AML-193 (cell line): ENCODE data around the gene CD36.
A peak's percentile ranks its signal among the peaks of the same experiment; 100 is the strongest.

Experiments
- DNase-seq, 2 experiments: peaks; one replicate each; lab custom pipeline; 2025; lab: John Stamatoyannopoulos, UW

CD36 gene

GRCh38 chr7:80705130-80705781 is 66.8 kb downstream of the CD36 start:
- no peak for DNase-seq

GRCh38 chr7:80707318-80707717 is 68.9 kb downstream of the CD36 start:
- DNase-seq: no peak

- DNase-seq: peak; percentile 89 to 96
Measured at GRCh38 chr7:80708123-80708522, 69.7 kb downstream of the CD36 start.

- DNase-seq: no peak
Measured at GRCh38 chr7:80711531-80711930, 73.1 kb downstream of the CD36 start.

GRCh38 chr7:80719261-80719660 is 80.8 kb downstream of the CD36 start:
- DNase-seq: no peak

- DNase-seq: no peak
Measured at GRCh38 chr7:80720146-80720545, 81.7 kb downstream of the CD36 start.

- DNase-seq: peak; percentile 75
Measured at GRCh38 chr7:80721883-80722615, 83.6 kb downstream of the CD36 start.

- DNase-seq: no peak
Measured at GRCh38 chr7:80722616-80723195, 84.3 kb downstream of the CD36 start.

GRCh38 chr7:80724249-80724871 is 85.9 kb downstream of the CD36 start:
- no peak for DNase-seq

- DNase-seq: no peak
Measured at GRCh38 chr7:80725181-80725611, 86.8 kb downstream of the CD36 start.
